H1 (cell line): ENCODE measurements around the gene RTP2. TPM values are rescaled to one million over a fixed set of nuclear protein-coding genes. Genes with fewer than 3 reads are reported as not detected.
A peak's percentile ranks its signal among the peaks of the same experiment; 100 is the strongest.

ENCODE experiments used
- CTCF ChIA-PET: fragments of 300-600 bp; sonication (Branson Sonifier 250); formaldehyde crosslinking; loops from one replicate; lab custom pipeline; 2021; ENCODE audit not compliant: partially characterized antibody; lab: Charles Lee
- POLR2A ChIA-PET: fragments of 300-600 bp; sonication (Branson Sonifier 250); formaldehyde crosslinking; loops from one replicate; lab custom pipeline; 2021; ENCODE audit warnings: inconsistent platforms; ENCODE audit not compliant: partially characterized antibody; lab: Charles Lee
- DNase-seq, 2 experiments: peaks; one replicate each; pipeline versions ENCODE4 v3.0.0 to v3.0.0-alpha.2; 2010 to 2022; ENCODE audit warnings: low spot score in 2 of 2, low read depth in 1 of 2, mixed read lengths in 1 of 2
- FAIRE-seq: peaks from 2 replicates; lab custom pipeline; 2011; peaks lifted over from hg19 to GRCh38; lab: Jason Lieb, UNC
- H2AFZ ChIP-seq: 2 replicates; pipeline ENCODE4 v1.8.1; 2012; ENCODE audit warnings: low read length, inconsistent platforms
- H2AK5ac ChIP-seq: 2 replicates; pipeline ENCODE4 v1.6.1; 2013; ENCODE audit warnings: low read depth, low read length
- H2BK120ac ChIP-seq: replicated peaks from 2 replicates; pipeline ENCODE3; 2013; ENCODE audit warnings: low read depth, low read length, inconsistent platforms
- H2BK12ac ChIP-seq: 2 replicates; pipeline ENCODE4 v1.6.1; 2013; ENCODE audit warnings: low read depth, low read length
- H2BK15ac ChIP-seq: 2 replicates; pipeline ENCODE4 v1.6.1; 2013; ENCODE audit warnings: low read length
- H2BK20ac ChIP-seq: 2 replicates; pipeline ENCODE4 v1.6.1; 2013; ENCODE audit warnings: low read length
- H2BK5ac ChIP-seq: 2 replicates; pipeline ENCODE4 v1.6.1; 2013; ENCODE audit warnings: low read depth, low read length
- H3K14ac ChIP-seq: 2 replicates; pipeline ENCODE4 v1.6.1; 2013; ENCODE audit warnings: inconsistent platforms; ENCODE audit not compliant: insufficient read length
- H3K18ac ChIP-seq: 2 replicates; pipeline ENCODE4 v1.6.1; 2013; ENCODE audit warnings: low read length; ENCODE audit errors: extremely low read depth
- H3K23ac ChIP-seq: 2 replicates; pipeline ENCODE4 v1.6.1; 2013; ENCODE audit warnings: inconsistent platforms; ENCODE audit not compliant: insufficient read length
- H3K23me2 ChIP-seq: 2 replicates; pipeline ENCODE4 v1.6.1; 2013; ENCODE audit warnings: low read depth, low read length
- H3K27ac ChIP-seq: 2 replicates; pipeline ENCODE4 v1.6.1; 2011; ENCODE audit warnings: low read depth, low read length, inconsistent platforms
- H3K27me3 ChIP-seq, 4 experiments: replicated peaks in 1 of 4; 1 replicate in 1 of 4; 2 replicates in 3 of 4; pipeline versions ENCODE4 v1.6.1 to v1.8.1; 2011 to 2013; ENCODE audit warnings: low read length in 3 of 4, mild to moderate bottlenecking in 3 of 4, inconsistent platforms in 2 of 4, mixed read lengths in 2 of 4, moderate library complexity in 1 of 4; ENCODE audit not compliant: control insufficient read depth in 3 of 4, insufficient read depth in 3 of 4; ENCODE audit errors: extremely low read depth in 1 of 4
- H3K36me3 ChIP-seq, 4 experiments: 2 replicates each; pipeline versions ENCODE4 v1.6.1 to v1.8.1; 2011 to 2013; ENCODE audit warnings: mild to moderate bottlenecking in 4 of 4, low read length in 3 of 4, moderate library complexity in 2 of 4, control low read depth in 1 of 4, inconsistent platforms in 1 of 4; ENCODE audit not compliant: insufficient read depth in 4 of 4, control insufficient read depth in 2 of 4
- H3K4ac ChIP-seq: replicated peaks from 2 replicates; pipeline ENCODE3; 2013; ENCODE audit warnings: low read length, low read depth, mixed read lengths, inconsistent platforms; ENCODE audit not compliant: insufficient read length
- H3K4me1 ChIP-seq, 4 experiments: replicated peaks in 1 of 4; 1 replicate in 1 of 4; 2 replicates in 3 of 4; pipeline versions ENCODE4 v1.6.1 to v1.8.1; 2011 to 2013; ENCODE audit warnings: low read length in 3 of 4, inconsistent platforms in 2 of 4, mixed read lengths in 1 of 4; ENCODE audit not compliant: insufficient read depth in 4 of 4, control insufficient read depth in 3 of 4
- H3K4me2 ChIP-seq, 2 experiments: 2 replicates each; pipeline versions ENCODE4 v1.6.1 to v1.8.1; 2011 to 2013; ENCODE audit warnings: low read depth in 2 of 2, low read length in 2 of 2, control low read depth in 1 of 2, inconsistent platforms in 1 of 2, mild to moderate bottlenecking in 1 of 2; ENCODE audit not compliant: insufficient read depth in 1 of 2
- H3K4me3 ChIP-seq, 4 experiments: fragments of 200-600, 300-600 bp in 1 of 4; sonication (generic), shearing (Covaris generic), sonication (Bioruptor Twin) in 1 of 4; 2 replicates each; pipeline versions ENCODE4 v1.5.1 to v1.8.1; 2011 to 2016; ENCODE audit warnings: low read length in 4 of 4, low read depth in 3 of 4, control low read depth in 2 of 4, inconsistent platforms in 2 of 4, mild to moderate bottlenecking in 2 of 4, mixed read lengths in 1 of 4, moderate library complexity in 1 of 4; ENCODE audit not compliant: insufficient read depth in 2 of 4; ENCODE audit errors: extremely low read depth in 1 of 4
- H3K56ac ChIP-seq: replicated peaks from 2 replicates; pipeline ENCODE3; 2013; ENCODE audit warnings: low read depth, mild to moderate bottlenecking, mixed read lengths, low read length, inconsistent platforms; ENCODE audit not compliant: insufficient read length
- H3K79me1 ChIP-seq: 2 replicates; pipeline ENCODE4 v1.6.1; 2013; ENCODE audit warnings: low read depth, low read length, control low read depth
- H3K79me2 ChIP-seq, 2 experiments: 2 replicates each; pipeline versions ENCODE4 v1.6.1 to v1.8.1; 2012 to 2013; ENCODE audit warnings: low read length in 2 of 2, mild to moderate bottlenecking in 2 of 2, inconsistent platforms in 1 of 2; ENCODE audit not compliant: insufficient read depth in 2 of 2, control insufficient read depth in 1 of 2
- H3K9ac ChIP-seq, 4 experiments: replicated peaks in 1 of 4; 1 replicate in 1 of 4; 2 replicates in 3 of 4; pipeline versions ENCODE4 v1.6.1 to v1.8.1; 2011 to 2013; ENCODE audit warnings: low read depth in 3 of 4, low read length in 3 of 4, control low read depth in 2 of 4, mild to moderate bottlenecking in 2 of 4, moderate library complexity in 2 of 4, inconsistent platforms in 1 of 4; ENCODE audit errors: extremely low read depth in 1 of 4
- H3K9me3 ChIP-seq, 2 experiments: 2 replicates each; pipeline versions ENCODE4 v1.6.1 to v1.8.1; 2012 to 2013; ENCODE audit warnings: mild to moderate bottlenecking in 2 of 2, moderate library complexity in 2 of 2, control low read depth in 1 of 2, inconsistent platforms in 1 of 2, low read depth in 1 of 2, low read length in 1 of 2, mixed read lengths in 1 of 2; ENCODE audit not compliant: insufficient read depth in 2 of 2
- H4K20me1 ChIP-seq, 2 experiments: replicated peaks in 1 of 2; 2 replicates each; pipeline versions ENCODE3 to v1.8.1; 2011 to 2013; ENCODE audit warnings: inconsistent platforms in 2 of 2, low read length in 2 of 2, mild to moderate bottlenecking in 1 of 2; ENCODE audit not compliant: insufficient read depth in 2 of 2, control insufficient read depth in 1 of 2
- H4K5ac ChIP-seq: 2 replicates; pipeline ENCODE4 v1.6.1; 2013; ENCODE audit warnings: low read length, low read depth, mixed read lengths, inconsistent platforms; ENCODE audit not compliant: insufficient read length
- H4K8ac ChIP-seq: 2 replicates; pipeline ENCODE4 v1.8.0; 2013; ENCODE audit warnings: mild to moderate bottlenecking, moderate library complexity, low read length, inconsistent platforms; ENCODE audit not compliant: insufficient read depth; ENCODE audit errors: extremely low read depth
- H4K91ac ChIP-seq: replicated peaks from 2 replicates; pipeline ENCODE3; 2013; ENCODE audit warnings: low read length, mixed read lengths, inconsistent platforms; ENCODE audit not compliant: insufficient read length
- CREB1 ChIP-seq: IDR thresholded peaks from 2 replicates; pipeline ENCODE4 v1.6.1; 2012; ENCODE audit warnings: inconsistent platforms
- EGR1 ChIP-seq: IDR thresholded peaks from 2 replicates; pipeline ENCODE4 v1.6.1; 2011; ENCODE audit warnings: low read depth, low read length, borderline replicate concordance
- FOSL1 ChIP-seq: IDR thresholded peaks from 2 replicates; pipeline ENCODE4 v1.6.1; 2011; ENCODE audit warnings: mild to moderate bottlenecking, low read depth, low read length, moderate library complexity; ENCODE audit not compliant: insufficient read depth
- JUN ChIP-seq: IDR thresholded peaks from 2 replicates; pipeline ENCODE4 v1.6.1; 2011; ENCODE audit warnings: low read depth, mild to moderate bottlenecking, improper control_type of control experiment, low read length
- RBBP5 ChIP-seq: IDR thresholded peaks from 2 replicates; pipeline ENCODE4 v1.7.1; 2012; ENCODE audit warnings: low read depth, mild to moderate bottlenecking, inconsistent platforms, low read length, moderate library complexity, borderline replicate concordance
- TAF1 ChIP-seq: IDR thresholded peaks from 2 replicates; pipeline ENCODE4 v1.6.1; 2011; ENCODE audit warnings: mild to moderate bottlenecking, low read depth, low read length
- WGBS, 2 experiments: shearing (Covaris generic) in 1 of 2; methylation state at CpG; one replicate each; pipeline versions ENCODE4 v1.1.6 to v1.1.7; 2013 to 2015; ENCODE audit warnings: low lambda C conversion rate in 2 of 2, mixed read lengths in 2 of 2, inconsistent platforms in 1 of 2, low coverage in 1 of 2, missing lambda C conversion rate in 1 of 2; ENCODE audit not compliant: insufficient replicate concordance in 2 of 2, insufficient coverage in 1 of 2, insufficient read length in 1 of 2; ENCODE audit errors: extremely low coverage in 1 of 2, missing lambda C conversion rate in 1 of 2; 5-methylcytosine and 5-hydroxymethylcytosine counted together
- polyA plus RNA-seq, 7 experiments: library from polyadenylated mRNA; depleted of rRNA in 3 of 7; stranded (reverse) in 5 of 7; unstranded in 2 of 7; fragments of >200 nt in 5 of 7; fragments of 200-250 nt in 2 of 7; gene quantifications; 1 replicate in 5 of 7; 2 replicates in 1 of 7; 4 replicates in 1 of 7; pipeline versions ENCODE4 v1.2.1 to v1.2.3, GENCODE V29; 2011 to 2013; ENCODE audit warnings: missing spikeins in 2 of 7, mixed read lengths in 2 of 7
- total RNA-seq: library from RNA; stranded (reverse); fragmentation: NEBNext Ultra II Directional; extraction: Animal tissue kit (Norgen Biotek cat#: 25700); gene quantifications from 2 replicates; pipeline ENCODE4 v1.2.1, GENCODE V29; 2021

The RTP2 gene
- total and polyA plus RNA-seq, 2 of the 8 experiments (the other 6 are each of a cell fraction or from before 2014, with no cell fraction given) = not detected

DNA sequence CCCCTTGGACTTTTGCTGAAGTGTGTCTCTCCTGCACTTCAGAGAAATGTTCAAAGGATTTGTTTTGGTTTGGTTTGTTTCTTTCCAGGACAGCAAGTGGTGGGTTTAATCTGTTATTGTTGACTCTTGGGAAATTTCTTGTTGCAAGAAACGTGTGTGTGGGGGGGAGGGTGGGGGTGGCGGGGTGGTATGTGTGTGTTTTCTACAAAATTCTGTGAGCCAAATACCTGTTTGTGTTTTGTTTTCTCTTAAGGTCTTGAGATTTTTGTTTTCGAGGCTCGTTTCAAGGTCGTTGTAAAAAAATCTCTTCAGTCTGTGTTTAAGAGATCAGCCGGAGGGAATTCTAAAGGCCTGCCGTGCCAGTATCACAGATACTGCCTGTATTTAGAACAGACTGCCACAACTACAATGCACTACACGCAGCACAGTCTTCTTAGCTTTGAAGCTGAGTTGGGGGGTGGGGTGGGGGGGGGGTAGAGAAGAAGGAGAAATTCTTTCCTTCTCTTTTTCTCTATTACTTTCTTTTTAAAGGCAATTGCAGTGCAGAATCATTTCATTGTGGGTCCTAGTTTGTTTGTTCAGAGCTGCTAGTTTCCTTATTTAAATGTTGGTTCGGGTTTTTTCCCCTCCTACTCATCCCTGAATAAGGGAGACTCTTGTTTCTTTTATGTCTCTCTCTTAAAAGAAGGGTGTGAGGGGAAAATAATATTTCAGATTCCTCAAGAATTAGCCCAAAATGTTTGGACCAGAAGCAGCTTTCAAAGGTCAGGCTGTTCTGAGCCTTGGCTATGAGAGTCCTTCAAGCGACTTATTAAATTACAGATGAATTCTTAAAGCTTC is 44.3 kb upstream of the RTP2 start:
- Histone ChIP-seq H3K14ac (no peak overlapping the region), H2BK20ac (no peak overlapping the region), H3K79me2 (peaks cover 0 to 12% of the 10 kb centered on the region in 2 experiments; a peak in 1 of 4 replicates), H3K9me3 (no peaks in the 10 kb centered on the region), H3K27ac (no peak overlapping the region), H4K8ac (no peak overlapping the region), H4K91ac (no peak overlapping the region), H3K18ac (no peak overlapping the region), H3K9ac (peak overlapping the region in 1 of 4 experiments; percentile 98; a peak in 2 of 7 replicates), H2AFZ (no peak overlapping the region), H2BK5ac (no peak overlapping the region), H3K27me3 (peaks cover 0 to 4% (median under 1%) of the 10 kb centered on the region in 4 experiments; a peak in 3 of 7 replicates), H3K4me2 (peak overlapping the region; percentile 86 to 90), H3K36me3 (no peaks in the 10 kb centered on the region), H3K23ac (no peak overlapping the region), H4K20me1 (no peaks in the 10 kb centered on the region), H2BK12ac (peak overlapping the region; percentile 6; the same call in 1 of the 2 replicates), H3K23me2 (peaks cover 12% of the 10 kb centered on the region), H2BK120ac (no peak overlapping the region), H3K79me1 (no peaks in the 10 kb centered on the region), H4K5ac (no peak overlapping the region), H2AK5ac (no peak overlapping the region), H3K4me1 (peaks cover 7 to 22% (median 17%) of the 10 kb centered on the region in 4 experiments; a peak in 6 of 7 replicates)
- DNase-seq (no peak), FAIRE-seq (no peak)
- 26% methylated on average over 9 of the region's 10 CpGs; no CpG with 5 or more reads in 1 of the 2 experiments for WGBS, 2 experiments
- CTCF ChIA-PET = interaction anchor here (0.6 to 2.3 kb wide), 22 partner anchors 8 to 507 kb away, joined by 3 to 8 read pairs (median 4); no protein-coding TSS in a partner anchor
- POLR2A ChIA-PET = interaction anchor here (0.6 to 2.1 kb wide), 13 partner anchors 8 to 654 kb away, joined by 3 to 10 read pairs (median 3); no protein-coding TSS in a partner anchor
- TF ChIP-seq CREB1 (no peak), JUN (no peak), EGR1 (no peak), RBBP5 (no peak), FOSL1 (no peak), TAF1 (0 out of 2 replicates have a peak, but pooled peaks have one; percentile 27)
- TF ChIP-seq, all 59 proteins: peak for 1
- Histone ChIP-seq H2BK15ac (no peak overlapping the region), H3K4me3 (peak overlapping the region; percentile 42 to 91 (median 84); a peak in 5 of 8 replicates), H3K4ac (no peak overlapping the region), H3K56ac (no peak overlapping the region)
